HS-5 (cell line): Measurements from ENCODE around the gene TSGA10IP.

Experiments
- DNase-seq: peaks from one replicate; pipeline ENCODE4 v3.0.0-alpha.2; 2012; ENCODE audit warnings: low read depth

The TSGA10IP gene

DNA sequence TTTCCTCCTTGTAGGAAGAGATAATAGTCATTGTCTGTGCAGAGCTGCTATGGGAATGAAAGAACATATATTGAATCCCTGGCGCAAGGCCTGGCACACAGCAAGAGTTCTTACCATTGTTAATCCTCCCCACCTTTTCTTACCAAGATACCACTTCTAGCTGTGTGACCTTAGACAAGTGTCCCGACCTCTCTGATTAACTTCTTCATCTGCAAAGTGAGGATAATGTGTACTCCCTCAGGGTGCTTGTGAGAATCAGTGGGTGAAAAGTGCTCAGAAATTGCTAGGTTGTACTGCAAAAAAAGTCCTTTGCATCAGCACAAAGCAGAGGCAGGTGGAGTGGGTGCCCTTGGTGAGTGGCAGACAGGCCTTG, 62.8 kb downstream of the TSGA10IP start:
- DNase-seq: no peak

DNA sequence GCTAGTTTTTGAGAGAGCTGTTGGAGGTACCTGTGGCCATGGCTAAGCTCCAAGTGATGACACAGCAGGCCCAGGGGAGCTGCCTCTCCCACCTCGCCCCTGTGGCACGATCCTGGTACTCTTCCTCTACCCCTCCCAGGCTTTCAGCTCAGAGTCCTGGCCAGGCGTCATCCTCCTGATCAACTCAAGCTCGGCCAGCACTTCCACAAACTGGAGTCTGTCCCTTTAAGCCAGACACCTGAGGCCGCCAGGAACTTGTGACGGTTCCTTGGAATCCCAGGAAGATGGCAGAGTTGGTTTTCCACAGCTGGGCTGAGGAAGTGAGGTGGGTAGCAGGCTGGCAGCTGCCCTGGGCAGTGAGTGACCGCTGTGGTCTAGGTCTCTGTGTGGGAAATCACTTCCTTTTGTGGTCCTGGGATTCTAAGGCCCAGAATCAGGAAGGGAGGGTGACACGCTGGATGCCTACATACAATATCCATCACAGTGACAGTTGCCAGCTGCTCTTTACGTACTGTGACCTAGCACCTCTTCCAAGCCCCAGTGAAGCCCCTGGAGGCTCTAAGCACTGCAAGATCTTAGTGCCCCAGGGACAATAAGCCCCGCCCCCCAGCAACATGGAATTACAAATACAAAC, 63.3 kb downstream of the TSGA10IP start:
- no peak for DNase-seq
